ENCODE results near the gene DLGAP1.

DLGAP1 gene

GRCh38 chr18:3448838-3449511 lies 1006.1 kb downstream of the DLGAP1 start:
- Mint-ChIP-seq H3K4me1 (peaks cover 41% of the 10 kb centered on the region), H3K4me3 (peak overlapping the region; percentile 91), H3K9me3 (no peaks in the 10 kb centered on the region), H3K27ac (peak overlapping the region; percentile 94), H3K36me3 (peaks cover 2% of the 10 kb centered on the region), H3K27me3 (no peaks in the 10 kb centered on the region)

- Mint-ChIP-seq H3K36me3 (peaks cover 2% of the 10 kb centered on the region), H3K4me1 (peaks cover 36% of the 10 kb centered on the region), H3K27ac (peak overlapping the region; percentile 94), H3K27me3 (no peaks in the 10 kb centered on the region), H3K4me3 (peak overlapping the region; percentile 91), H3K9me3 (no peaks in the 10 kb centered on the region)
Measured at GRCh38 chr18:3447895-3448837, 1006.9 kb downstream of the DLGAP1 start.

GRCh38 chr18:3447068-3447894 lies 1007.8 kb downstream of the DLGAP1 start:
- Mint-ChIP-seq H3K4me3 (peak overlapping the region; percentile 91), H3K4me1 (peaks cover 28% of the 10 kb centered on the region), H3K36me3 (peaks cover 2% of the 10 kb centered on the region), H3K9me3 (no peaks in the 10 kb centered on the region), H3K27ac (peak overlapping the region; percentile 94), H3K27me3 (no peaks in the 10 kb centered on the region)

Measured in activated naive CD4-positive, alpha-beta T cell treated with anti-CD3 and anti-CD28 coated beads, Interleukin-2, amount 50 U/mL, for 24 hours (primary cell).